Measurements from ENCODE around the gene VARS2.

VARS2 gene

DNA sequence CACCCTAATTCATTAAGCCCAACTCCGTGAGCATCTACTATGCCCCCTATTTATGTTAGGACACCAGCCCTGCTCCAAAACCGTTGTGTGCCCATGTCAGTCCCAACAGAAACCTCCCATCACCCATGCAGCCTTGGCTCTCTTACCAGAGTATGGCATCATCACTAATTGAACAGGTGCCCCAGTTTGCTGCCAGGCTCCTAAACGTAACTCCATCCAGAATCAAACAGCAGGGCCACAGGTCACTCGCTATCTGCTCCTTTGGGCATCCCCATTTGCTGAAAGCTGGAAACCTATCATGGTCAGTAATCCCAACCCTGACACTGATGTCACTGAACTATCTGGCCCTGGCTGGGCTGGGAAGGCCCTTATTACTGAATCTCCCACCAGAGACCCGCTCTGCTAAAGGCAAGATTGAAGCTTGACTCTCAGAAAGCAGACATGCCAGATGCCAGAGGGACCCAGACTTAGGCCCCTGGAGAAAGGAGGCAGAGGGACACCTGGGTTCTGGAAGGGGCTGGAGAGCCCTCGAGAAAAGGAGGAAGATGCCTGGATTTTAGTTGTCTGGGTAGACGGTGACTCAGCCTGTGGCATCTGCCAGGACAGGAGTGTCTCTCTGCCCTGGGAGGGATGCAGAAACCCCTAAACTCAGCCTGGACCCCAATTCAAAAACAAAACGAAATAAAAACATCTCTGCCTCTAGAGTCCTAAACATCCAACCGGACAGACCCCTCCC lies 40.8 kb downstream of the VARS2 start:
- no peak for TF ChIP-seq CTCF (IDR thresholded peaks at IDR 0.05)
- DNase-seq (ENCODE audit: low spot score), result no peak
- peak overlapping the region; percentile 63 for H3K4me3 ChIP-seq
- H3K27ac ChIP-seq, result no peak overlapping the region

- DNase-seq (ENCODE audit: low spot score), result no peak
- H3K27ac ChIP-seq, result no peak overlapping the region
- no peak for TF ChIP-seq CTCF (IDR thresholded peaks at IDR 0.05)
- peak overlapping the region; percentile 63 for H3K4me3 ChIP-seq
These were observed 41.5 kb downstream of the VARS2 start for GRCh38 chr6:30955367-30956042.

DNA sequence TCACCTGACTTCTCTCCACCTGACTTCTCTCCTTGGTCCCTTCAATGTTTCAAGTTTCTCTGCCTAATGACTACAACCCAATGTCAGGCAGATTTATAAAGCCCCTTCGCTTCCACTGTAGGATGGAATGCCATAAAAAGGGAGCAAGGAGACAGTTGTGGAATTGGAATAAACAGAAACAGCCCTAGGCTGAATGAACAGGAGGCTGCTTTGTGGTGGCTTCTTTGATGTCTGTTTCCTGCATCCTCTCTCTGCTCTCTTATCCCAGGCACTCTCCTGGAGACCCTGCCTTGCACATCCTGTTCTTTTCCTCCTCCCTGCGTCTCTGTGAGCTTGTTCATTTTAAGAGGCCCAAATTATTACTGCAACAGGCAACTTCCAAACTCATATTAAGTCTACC lies 43.7 kb downstream of the VARS2 start:
- TF ChIP-seq CTCF (IDR thresholded peaks at IDR 0.05), result no peak
- H3K27ac ChIP-seq, result no peak overlapping the region
- no peak for DNase-seq (ENCODE audit: low spot score)

DNA sequence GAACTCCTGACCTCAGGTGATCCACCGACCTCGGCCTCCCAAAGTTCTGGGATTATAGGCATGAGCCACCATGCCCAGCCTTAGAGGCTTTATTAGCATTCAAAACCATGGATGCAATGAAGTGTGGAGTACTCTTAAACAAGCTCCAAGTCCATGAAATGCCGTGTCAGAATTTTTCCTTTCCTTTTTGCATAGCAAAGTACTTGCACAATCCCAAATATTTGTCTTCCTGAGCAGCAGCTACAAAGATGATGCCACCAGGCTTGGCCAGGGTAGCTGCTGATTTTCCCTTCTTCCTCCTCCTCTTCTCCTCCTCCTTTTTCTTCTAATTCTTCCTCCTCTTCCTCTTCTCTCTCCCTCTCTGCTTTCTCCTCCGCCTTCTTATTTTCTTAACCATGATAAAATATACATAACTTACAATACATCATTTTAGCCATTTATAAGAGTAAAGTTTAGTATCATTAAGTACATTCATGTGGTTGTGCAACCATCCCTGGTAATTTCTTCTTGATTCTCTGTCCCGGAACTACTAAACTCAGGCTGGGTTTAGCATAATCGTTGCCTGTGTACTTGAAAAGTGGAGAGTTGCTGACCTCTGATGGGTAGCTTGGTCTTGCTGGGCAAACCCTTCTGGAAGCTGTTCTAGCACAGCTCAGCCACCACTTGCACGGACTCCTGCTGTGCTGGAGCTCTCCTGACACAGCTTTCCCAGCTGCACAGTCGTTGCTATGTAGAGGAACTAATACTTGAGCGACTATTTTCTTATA lies 47.1 kb downstream of the VARS2 start:
- no peak for TF ChIP-seq CTCF (IDR thresholded peaks at IDR 0.05)
- no peak for DNase-seq (ENCODE audit: low spot score)
- Histone ChIP-seq H3K27ac (no peak overlapping the region), H3K4me3 (no peak overlapping the region)

More for the DNA sequence above, 43.7 kb downstream of the VARS2 start:
- no peak overlapping the region for H3K4me3 ChIP-seq

- DNase-seq (ENCODE audit: low spot score), result no peak
- H3K27ac ChIP-seq, result no peak overlapping the region
These were observed 48.7 kb downstream of the VARS2 start for GRCh38 chr6:30962716-30963115.

GRCh38 chr6:30963641-30964040 lies 49.6 kb downstream of the VARS2 start:
- H3K27ac ChIP-seq, result no peak overlapping the region
- no peak for DNase-seq (ENCODE audit: low spot score)
- no peak overlapping the region for H3K4me3 ChIP-seq
- no peak for TF ChIP-seq CTCF (IDR thresholded peaks at IDR 0.05)

More at GRCh38 chr6:30962716-30963115, 48.7 kb downstream of the VARS2 start:
- H3K4me3 ChIP-seq, result no peak overlapping the region
- TF ChIP-seq CTCF (IDR thresholded peaks at IDR 0.05), result no peak
